Thyroid gland (tissue), 4 donors: ENCODE measurements around the gene DENND1A. TPM values are rescaled to one million over a fixed set of nuclear protein-coding genes. Genes with fewer than 3 reads are reported as not detected.
"Not testable (repeated sequence)": the region's sequence is repeated elsewhere in the genome, so short reads cannot be mapped to it uniquely, and the experiment has no call there.

Experiments used
- DNase-seq, 2 donors: peaks; one replicate each; pipeline ENCODE4 v3.0.0-alpha.2; 2019
- H3K27ac ChIP-seq, 3 donors: fragments of 200-600 bp; sonication (generic); 1 replicate in 2 of 3; 2 replicates in 1 of 3; pipeline ENCODE4 v1.5.1; 2016 to 2019; ENCODE audit warnings: mild to moderate bottlenecking in 1 of 3, moderate library complexity in 1 of 3
- H3K27me3 ChIP-seq: fragments of 200-600 bp; sonication (generic); one replicate; pipeline ENCODE4 v1.5.1; 2019
- H3K36me3 ChIP-seq, 2 donors: fragments of 200-600 bp; sonication (generic); one replicate each; pipeline ENCODE4 v1.5.1; 2016 to 2019
- H3K4me1 ChIP-seq, 2 donors: fragments of 200-600 bp; sonication (generic); one replicate each; pipeline ENCODE4 v1.5.1; 2017 to 2019
- H3K4me3 ChIP-seq, 3 donors: fragments of 200-600 bp; sonication (generic); replicated peaks in 1 of 3; 1 replicate in 2 of 3; 2 replicates in 1 of 3; pipeline ENCODE4 v1.5.1; 2016; ENCODE audit warnings: mild to moderate bottlenecking in 1 of 3
- H3K9me3 ChIP-seq: fragments of 200-600 bp; sonication (generic); one replicate; pipeline ENCODE4 v1.5.1; 2017
- POLR2A ChIP-seq, 2 donors: fragments of 450-650 bp; IDR thresholded peaks; one replicate each; pipeline ENCODE4 v1.6.1; 2017; ENCODE audit warnings: antibody characterized with exemption in 2 of 2, mild to moderate bottlenecking in 2 of 2, moderate library complexity in 1 of 2
- WGBS, 2 donors: methylation state at CpG; one replicate each; pipeline ENCODE4 v1.1.5; 2017; 5-methylcytosine and 5-hydroxymethylcytosine counted together
- intact Hi-C: fragments of 100-400 bp; cut with DNase I; formaldehyde crosslinking; loops from one replicate; pipeline ENCODE4 v1.15.1; 2023
- total RNA-seq, 4 donors: library from RNA; depleted of rRNA; stranded (reverse); fragments of >200 nt; gene quantifications; one replicate each; pipeline ENCODE4 v1.2.3, GENCODE V29; 2016
- TF ChIP-seq, protein P1 (sequence below), 6 experiments: fragments of 200-600 bp in 3 of 6; fragments of 450-650 bp in 3 of 6; sonication (generic) in 3 of 6; IDR thresholded peaks; one replicate each; pipeline ENCODE4 v1.5.1; 2016 to 2019; ENCODE audit warnings: antibody characterized with exemption in 6 of 6, mild to moderate bottlenecking in 2 of 6, inconsistent platforms in 1 of 6, moderate library complexity in 1 of 6

DENND1A gene
- total RNA-seq, 4 donors from 2014 or later, result 18.8 to 34.4 (median 28.2) TPM

GRCh38 chr9:123434619-123435240, 495.2 kb downstream of the DENND1A start:
- Histone ChIP-seq H3K27ac (no peak overlapping the region), H3K9me3 (no peaks in the 10 kb centered on the region), H3K27me3 (no peaks in the 10 kb centered on the region), H3K4me1 (no peaks in the 10 kb centered on the region), H3K36me3 (peaks cover 0 to 8% of the 10 kb centered on the region in 2 donors), H3K4me3 (no peak overlapping the region)
- no peak for DNase-seq
- TF ChIP-seq POLR2A (IDR thresholded peaks at IDR 0.05), result no peak
- TF ChIP-seq, protein P1, sequence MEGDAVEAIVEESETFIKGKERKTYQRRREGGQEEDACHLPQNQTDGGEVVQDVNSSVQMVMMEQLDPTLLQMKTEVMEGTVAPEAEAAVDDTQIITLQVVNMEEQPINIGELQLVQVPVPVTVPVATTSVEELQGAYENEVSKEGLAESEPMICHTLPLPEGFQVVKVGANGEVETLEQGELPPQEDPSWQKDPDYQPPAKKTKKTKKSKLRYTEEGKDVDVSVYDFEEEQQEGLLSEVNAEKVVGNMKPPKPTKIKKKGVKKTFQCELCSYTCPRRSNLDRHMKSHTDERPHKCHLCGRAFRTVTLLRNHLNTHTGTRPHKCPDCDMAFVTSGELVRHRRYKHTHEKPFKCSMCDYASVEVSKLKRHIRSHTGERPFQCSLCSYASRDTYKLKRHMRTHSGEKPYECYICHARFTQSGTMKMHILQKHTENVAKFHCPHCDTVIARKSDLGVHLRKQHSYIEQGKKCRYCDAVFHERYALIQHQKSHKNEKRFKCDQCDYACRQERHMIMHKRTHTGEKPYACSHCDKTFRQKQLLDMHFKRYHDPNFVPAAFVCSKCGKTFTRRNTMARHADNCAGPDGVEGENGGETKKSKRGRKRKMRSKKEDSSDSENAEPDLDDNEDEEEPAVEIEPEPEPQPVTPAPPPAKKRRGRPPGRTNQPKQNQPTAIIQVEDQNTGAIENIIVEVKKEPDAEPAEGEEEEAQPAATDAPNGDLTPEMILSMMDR (IDR thresholded peaks at IDR 0.05), result no peak
- intact Hi-C loops, result no loop called here
- 91 to 93% methylated on average over 9 of the region's 9 CpGs for WGBS, 2 donors

DNA sequence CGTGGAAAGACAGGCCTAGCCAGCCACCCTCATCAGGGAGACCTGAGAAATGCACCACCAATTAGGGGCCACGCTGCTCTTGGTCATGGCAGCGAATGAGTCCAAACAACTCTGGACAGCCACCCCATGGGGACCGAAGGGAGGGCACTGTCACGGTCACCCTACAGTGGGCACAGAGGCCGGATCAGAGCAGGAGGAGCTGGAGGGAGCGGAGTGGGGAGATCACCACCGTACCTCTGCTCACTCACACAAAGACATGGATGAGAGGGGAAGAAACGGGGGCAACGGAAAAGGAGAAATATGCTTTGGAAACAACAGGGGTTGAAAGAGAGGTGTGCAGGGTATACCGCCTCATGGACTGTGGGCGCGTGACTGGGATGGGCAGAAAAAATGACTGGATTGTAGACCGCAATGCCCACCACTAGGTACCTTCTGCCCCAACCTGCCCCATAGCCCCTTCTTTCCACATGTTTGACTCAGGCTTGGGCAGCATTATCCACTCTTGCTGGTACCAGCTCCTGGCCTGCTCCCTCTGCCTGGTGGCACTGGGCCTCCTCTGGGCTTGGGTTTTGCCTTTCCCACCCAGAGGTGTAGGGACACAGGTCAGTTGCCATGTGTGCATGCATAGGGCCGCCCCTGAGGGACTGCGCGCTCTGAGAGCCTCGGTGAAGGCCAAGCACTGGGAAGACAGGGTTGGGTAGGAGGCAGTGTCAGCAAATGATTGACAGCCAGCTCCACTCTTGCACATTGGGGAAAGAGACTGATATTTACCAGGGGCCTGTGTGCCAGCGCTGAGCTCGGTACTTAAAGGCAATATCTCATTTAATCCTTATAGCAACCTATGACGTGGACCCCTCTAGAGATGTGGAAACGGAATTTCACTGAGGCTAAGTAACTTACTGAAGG, 497.3 kb downstream of the DENND1A start:
- no peak for TF ChIP-seq POLR2A (IDR thresholded peaks at IDR 0.05)
- TF ChIP-seq, protein P1 (IDR thresholded peaks at IDR 0.05), result no peak
- Histone ChIP-seq H3K9me3 (no peaks in the 10 kb centered on the region), H3K36me3 (no peaks in the 10 kb centered on the region), H3K4me1 (no peaks in the 10 kb centered on the region), H3K4me3 (no peak overlapping the region), H3K27me3 (no peaks in the 10 kb centered on the region), H3K27ac (no peak overlapping the region)
- 95 to 97% methylated on average over 22 of the region's 22 CpGs for WGBS, 2 donors
- intact Hi-C loops, result no loop called here
- DNase-seq, result no peak

GRCh38 chr9:123431581-123431980, 498.3 kb downstream of the DENND1A start:
- no peak overlapping the region for H3K4me3 ChIP-seq
- 85 to 88% methylated on average over 2 of the region's 2 CpGs for WGBS, 2 donors
- DNase-seq, result no peak

GRCh38 chr9:123428450-123428849, 501.5 kb downstream of the DENND1A start:
- intact Hi-C loops, H3K4me3 ChIP-seq, H3K27ac ChIP-seq, H3K36me3 ChIP-seq, H3K9me3 ChIP-seq, H3K27me3 ChIP-seq, DNase-seq: not testable (repeated sequence)
- H3K4me1 ChIP-seq, result peaks cover 5 to 24% of the 10 kb centered on the region in 2 donors
- WGBS, 2 donors, result 80 to 82% methylated on average over 1 of the region's 1 CpG

More at GRCh38 chr9:123431581-123431980, 498.3 kb downstream of the DENND1A start:
- Histone ChIP-seq H3K27ac (no peak overlapping the region), H3K27me3 (no peaks in the 10 kb centered on the region), H3K9me3 (no peaks in the 10 kb centered on the region), H3K4me1 (no peaks in the 10 kb centered on the region), H3K36me3 (no peaks in the 10 kb centered on the region)
- TF ChIP-seq POLR2A (IDR thresholded peaks at IDR 0.05), result no peak
- TF ChIP-seq, protein P1 (IDR thresholded peaks at IDR 0.05), result no peak
- intact Hi-C loops, result no loop called here

DNA sequence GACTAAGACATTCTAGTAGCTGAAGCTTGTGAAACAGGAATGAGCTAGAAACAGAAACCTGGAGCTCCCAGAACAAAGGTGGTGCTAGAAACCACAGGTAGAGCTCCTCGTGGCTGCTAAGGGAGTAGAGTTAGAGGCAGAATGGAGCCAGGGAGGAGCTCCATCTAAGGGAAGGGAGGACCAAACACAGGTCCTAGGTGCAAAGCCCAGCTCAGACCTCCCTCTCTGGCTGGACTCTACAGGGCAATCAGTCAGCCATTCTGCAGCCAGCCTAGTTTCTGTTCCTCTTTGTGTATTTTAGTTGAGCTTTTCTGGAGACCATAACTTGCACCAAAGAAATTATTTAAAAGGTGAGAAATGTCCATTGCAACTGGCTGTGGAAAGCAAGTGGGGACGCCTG, 503.5 kb downstream of the DENND1A start:
- Histone ChIP-seq H3K36me3 (no peaks in the 10 kb centered on the region), H3K4me1 (peaks cover 5 to 24% of the 10 kb centered on the region in 2 donors), H3K27ac (peak overlapping the region in 2 of 3 donors; percentile 47 to 70), H3K27me3 (no peaks in the 10 kb centered on the region), H3K4me3 (no peak overlapping the region), H3K9me3 (no peaks in the 10 kb centered on the region)
- no peak for DNase-seq
- no peak for TF ChIP-seq POLR2A (IDR thresholded peaks at IDR 0.05)
- TF ChIP-seq, protein P1 (IDR thresholded peaks at IDR 0.05), result no peak
- intact Hi-C loops, result no loop called here
- WGBS, 2 donors, result 79% methylated on average over 2 of the region's 2 CpGs
